Gastroesophageal sphincter (tissue), 3 donors: ENCODE results near the gene ADPGK.

Source experiments
- POLR2A ChIP-seq, 2 donors: fragments of 450-650 bp; IDR thresholded peaks; one replicate each; pipeline ENCODE4 v1.6.1; 2017; ENCODE audit warnings: antibody characterized with exemption in 2 of 2, mild to moderate bottlenecking in 2 of 2, moderate library complexity in 1 of 2
- POLR2AphosphoS5 ChIP-seq: sonication (generic); formaldehyde crosslinking; IDR thresholded peaks from one replicate; pipeline ENCODE4 v1.6.1; 2017; ENCODE audit warnings: antibody characterized with exemption
- TF ChIP-seq, protein P1 (sequence below), 4 experiments: fragments of 200-600 bp in 2 of 4; fragments of 450-650 bp in 2 of 4; sonication (generic) in 1 of 4; IDR thresholded peaks; one replicate each; pipeline ENCODE4 v1.5.1; 2017 to 2019; ENCODE audit warnings: antibody characterized with exemption in 4 of 4, mild to moderate bottlenecking in 2 of 4, moderate library complexity in 2 of 4

DNA sequence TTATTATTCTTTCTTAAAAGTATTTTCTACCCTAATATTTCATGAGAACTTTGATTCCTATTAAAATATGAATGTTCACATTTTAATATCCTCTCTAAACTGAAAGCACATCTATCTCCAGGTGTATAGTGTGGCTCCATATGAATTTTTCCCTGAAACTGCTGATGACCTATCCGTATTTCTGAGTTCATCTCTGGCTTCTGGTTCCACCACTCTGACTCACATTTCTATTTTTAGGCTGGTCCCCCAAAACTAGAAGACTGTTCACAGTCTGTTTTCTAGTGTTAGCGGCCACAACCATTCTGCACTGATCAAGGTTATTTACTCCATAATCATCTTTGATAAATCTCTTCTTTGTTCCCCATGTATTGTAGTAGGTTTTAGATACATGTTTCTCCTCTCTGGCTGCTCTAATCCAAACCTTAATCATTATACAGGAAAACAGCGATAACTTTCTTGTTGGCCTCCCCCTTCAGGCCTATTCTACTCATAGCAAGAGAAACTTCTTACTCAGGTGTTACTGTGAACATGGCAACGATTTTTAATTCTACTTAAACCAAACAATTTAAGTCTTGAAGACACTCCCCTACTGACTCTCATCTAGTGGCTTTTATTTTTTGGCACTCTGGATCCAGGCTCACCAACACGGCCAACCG is 12.8 kb downstream of the ADPGK start:
- TF ChIP-seq POLR2A (IDR thresholded peaks at IDR 0.05) (no peak), POLR2AphosphoS5 (no peak)
- TF ChIP-seq, protein P1, sequence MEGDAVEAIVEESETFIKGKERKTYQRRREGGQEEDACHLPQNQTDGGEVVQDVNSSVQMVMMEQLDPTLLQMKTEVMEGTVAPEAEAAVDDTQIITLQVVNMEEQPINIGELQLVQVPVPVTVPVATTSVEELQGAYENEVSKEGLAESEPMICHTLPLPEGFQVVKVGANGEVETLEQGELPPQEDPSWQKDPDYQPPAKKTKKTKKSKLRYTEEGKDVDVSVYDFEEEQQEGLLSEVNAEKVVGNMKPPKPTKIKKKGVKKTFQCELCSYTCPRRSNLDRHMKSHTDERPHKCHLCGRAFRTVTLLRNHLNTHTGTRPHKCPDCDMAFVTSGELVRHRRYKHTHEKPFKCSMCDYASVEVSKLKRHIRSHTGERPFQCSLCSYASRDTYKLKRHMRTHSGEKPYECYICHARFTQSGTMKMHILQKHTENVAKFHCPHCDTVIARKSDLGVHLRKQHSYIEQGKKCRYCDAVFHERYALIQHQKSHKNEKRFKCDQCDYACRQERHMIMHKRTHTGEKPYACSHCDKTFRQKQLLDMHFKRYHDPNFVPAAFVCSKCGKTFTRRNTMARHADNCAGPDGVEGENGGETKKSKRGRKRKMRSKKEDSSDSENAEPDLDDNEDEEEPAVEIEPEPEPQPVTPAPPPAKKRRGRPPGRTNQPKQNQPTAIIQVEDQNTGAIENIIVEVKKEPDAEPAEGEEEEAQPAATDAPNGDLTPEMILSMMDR (IDR thresholded peaks at IDR 0.05): no peak
